Measurements from ENCODE around the gene BAZ2A. TPM values are rescaled to one million over a fixed set of nuclear protein-coding genes. Genes with fewer than 3 reads are reported as not detected.
A peak's percentile ranks its signal among the peaks of the same experiment; 100 is the strongest.

BAZ2A gene
- polyA plus RNA-seq, 2 of the 4 experiments (the other 2 are of a cell fraction) = 41.7 to 59.4 TPM

- TF ChIP-seq REST (IDR thresholded peaks at IDR 0.05) (peak; percentile 50; the same call in 1 of the 2 replicates), PHF8 (IDR thresholded peaks at IDR 0.05; ENCODE audit: borderline replicate concordance, low read depth) (no peak), NFE2L2 (conservative IDR thresholded peaks at IDR 0.05; ENCODE audit: low read length) (no peak), MAX (IDR thresholded peaks at IDR 0.05) (peak; percentile 55), EHMT2 (IDR thresholded peaks at IDR 0.05; ENCODE audit: low read depth) (no peak), FOSL2 (IDR thresholded peaks at IDR 0.05) (no peak), FOSL2 (CRISPR knock-in tag; IDR thresholded peaks at IDR 0.05) (no peak), SREBF2 (IDR thresholded peaks at IDR 0.05) (no peak), PBX3 (IDR thresholded peaks at IDR 0.05) (peak; percentile 74), HES2 (IDR thresholded peaks at IDR 0.05) (no peak), TP53 (CRISPR knock-in tag; IDR thresholded peaks at IDR 0.05) (no peak), CTCF (IDR thresholded peaks at IDR 0.05) (peak; percentile 77), CBX2 (IDR thresholded peaks at IDR 0.05; ENCODE audit: borderline replicate concordance, low read depth) (no peak), ZC3H11A (IDR thresholded peaks at IDR 0.05) (no peak), HDAC2 (IDR thresholded peaks at IDR 0.05) (no peak), ATOH8 (CRISPR knock-in tag; IDR thresholded peaks at IDR 0.05; ENCODE audit: low read depth) (no peak), KDM1A (IDR thresholded peaks at IDR 0.05; ENCODE audit: low read depth) (no peak), MYC (IDR thresholded peaks at IDR 0.05; ENCODE audit: borderline replicate concordance, low read length) (0 out of 2 replicates have a peak, but pooled peaks have one; percentile 2), RCOR1 (IDR thresholded peaks at IDR 0.05; ENCODE audit: low read depth, low read length) (no peak), RFX5 (IDR thresholded peaks at IDR 0.05) (no peak), ZNF302 (CRISPR knock-in tag; IDR thresholded peaks at IDR 0.05) (no peak), RNF2 (IDR thresholded peaks at IDR 0.05; ENCODE audit: borderline replicate concordance, low read depth) (no peak), EP300 (IDR thresholded peaks at IDR 0.05) (no peak), SMC3 (IDR thresholded peaks at IDR 0.05) (peak; percentile 51; the same call in 2 of the 3 replicates), E2F6 (IDR thresholded peaks at IDR 0.05; ENCODE audit: borderline replicate concordance, low read depth) (no peak), JUNB (IDR thresholded peaks at IDR 0.05) (no peak), TFCP2L1 (CRISPR knock-in tag; IDR thresholded peaks at IDR 0.05) (no peak), HOXB13 (CRISPR knock-in tag; IDR thresholded peaks at IDR 0.05; ENCODE audit: low read depth) (no peak), EHF (CRISPR knock-in tag; IDR thresholded peaks at IDR 0.05) (no peak), MAFK (IDR thresholded peaks at IDR 0.05; ENCODE audit: partially characterized antibody) (no peak), FOSB (CRISPR knock-in tag; IDR thresholded peaks at IDR 0.05) (no peak), MAZ (IDR thresholded peaks at IDR 0.05; ENCODE audit: borderline replicate concordance, low read depth, low read length) (peak; percentile 88), NPAS2 (CRISPR knock-in tag; IDR thresholded peaks at IDR 0.05; ENCODE audit: borderline replicate concordance) (no peak), USF2 (IDR thresholded peaks at IDR 0.05) (no peak)
These were observed 6.8 kb upstream of the BAZ2A start (continued) for GRCh38 chr12:56636675-56637540.

Data from A549 (cell line).